ENCODE data around the gene SLC22A15.

GRCh38 chr1:116044071-116044470, 67.8 kb downstream of the SLC22A15 start:
- no peak for TF ChIP-seq SIN3A (IDR thresholded peaks at IDR 0.05; ENCODE audit: borderline replicate concordance, insufficient read depth, low read length)
- TF ChIP-seq REST (IDR thresholded peaks at IDR 0.05; ENCODE audit: insufficient read depth in 1 of 2, low read depth in 2 of 2, low read length in 2 of 2) = no peak

Data from PFSK-1 (cell line).